Measurements from ENCODE around the gene SERPIND1.

GRCh38 chr22:20752873-20753272 is 21.0 kb upstream of the SERPIND1 start:
- TF ChIP-seq CTCF (IDR thresholded peaks at IDR 0.05; ENCODE audit: control extremely low read depth in 1 of 3, insufficient read depth in 1 of 3, low read depth in 1 of 3, low read length in 3 of 3) (no peak), RAD21 (IDR thresholded peaks at IDR 0.05 in 1 of 2, conservative IDR thresholded peaks at IDR 0.05 in 1 of 2; ENCODE audit: low read depth in 2 of 2, low read length in 2 of 2) (no peak), EZH2 (IDR thresholded peaks at IDR 0.05; ENCODE audit: low read depth, low read length, severe bottlenecking) (no peak), EGR1 (IDR thresholded peaks at IDR 0.05; ENCODE audit: borderline replicate concordance, low read depth, low read length) (no peak), POLR2AphosphoS5 (IDR thresholded peaks at IDR 0.05; ENCODE audit: low read depth, low read length) (no peak), SIN3A (conservative IDR thresholded peaks at IDR 0.05 in 1 of 2, IDR thresholded peaks at IDR 0.05 in 1 of 2; ENCODE audit: low read depth in 1 of 2, low read length in 2 of 2) (no peak), MAX (IDR thresholded peaks at IDR 0.05) (no peak), JUN (IDR thresholded peaks at IDR 0.05; ENCODE audit: low read depth, low read length) (no peak), POLR2A (IDR thresholded peaks at IDR 0.05; ENCODE audit: control extremely low read depth in 1 of 2, low read depth in 2 of 2, low read length in 2 of 2) (no peak), JUND (IDR thresholded peaks at IDR 0.05; ENCODE audit: low read length) (no peak)

All from H1 (cell line).